Hepatocyte (in vitro differentiated cells): Measurements from ENCODE around the gene CNTNAP2.

ENCODE experiments used
- EZH2phosphoT487 ChIP-seq: fragments of 200-600 bp; sonication (generic); IDR thresholded peaks from one replicate; pipeline ENCODE4 v1.6.1; 2018; ENCODE audit warnings: antibody characterized with exemption, mild to moderate bottlenecking, low read depth, moderate library complexity; ENCODE audit not compliant: unreplicated experiment, severe bottlenecking
- TF ChIP-seq, protein P1 (sequence below): fragments of 200-600 bp; sonication (generic); IDR thresholded peaks from 2 replicates; pipeline ENCODE4 v1.5.1; 2016; ENCODE audit warnings: antibody characterized with exemption, mild to moderate bottlenecking; ENCODE audit not compliant: poor library complexity

GRCh38 chr7:147376192-147376591 lies 1259.6 kb downstream of the CNTNAP2 start:
- TF ChIP-seq, protein P1, sequence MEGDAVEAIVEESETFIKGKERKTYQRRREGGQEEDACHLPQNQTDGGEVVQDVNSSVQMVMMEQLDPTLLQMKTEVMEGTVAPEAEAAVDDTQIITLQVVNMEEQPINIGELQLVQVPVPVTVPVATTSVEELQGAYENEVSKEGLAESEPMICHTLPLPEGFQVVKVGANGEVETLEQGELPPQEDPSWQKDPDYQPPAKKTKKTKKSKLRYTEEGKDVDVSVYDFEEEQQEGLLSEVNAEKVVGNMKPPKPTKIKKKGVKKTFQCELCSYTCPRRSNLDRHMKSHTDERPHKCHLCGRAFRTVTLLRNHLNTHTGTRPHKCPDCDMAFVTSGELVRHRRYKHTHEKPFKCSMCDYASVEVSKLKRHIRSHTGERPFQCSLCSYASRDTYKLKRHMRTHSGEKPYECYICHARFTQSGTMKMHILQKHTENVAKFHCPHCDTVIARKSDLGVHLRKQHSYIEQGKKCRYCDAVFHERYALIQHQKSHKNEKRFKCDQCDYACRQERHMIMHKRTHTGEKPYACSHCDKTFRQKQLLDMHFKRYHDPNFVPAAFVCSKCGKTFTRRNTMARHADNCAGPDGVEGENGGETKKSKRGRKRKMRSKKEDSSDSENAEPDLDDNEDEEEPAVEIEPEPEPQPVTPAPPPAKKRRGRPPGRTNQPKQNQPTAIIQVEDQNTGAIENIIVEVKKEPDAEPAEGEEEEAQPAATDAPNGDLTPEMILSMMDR = no peak
- TF ChIP-seq EZH2phosphoT487 = no peak
